HG03521 (cell line): Measurements from ENCODE around the gene EGLN1.

Source experiments
- ATAC-seq: cut with Tn5 transposase; IDR thresholded peaks from one replicate; pipeline ENCODE4 v1.9.1; 2021; ENCODE audit warnings: mild to moderate bottlenecking, moderate library complexity; ENCODE audit not compliant: unreplicated experiment

EGLN1 gene

DNA sequence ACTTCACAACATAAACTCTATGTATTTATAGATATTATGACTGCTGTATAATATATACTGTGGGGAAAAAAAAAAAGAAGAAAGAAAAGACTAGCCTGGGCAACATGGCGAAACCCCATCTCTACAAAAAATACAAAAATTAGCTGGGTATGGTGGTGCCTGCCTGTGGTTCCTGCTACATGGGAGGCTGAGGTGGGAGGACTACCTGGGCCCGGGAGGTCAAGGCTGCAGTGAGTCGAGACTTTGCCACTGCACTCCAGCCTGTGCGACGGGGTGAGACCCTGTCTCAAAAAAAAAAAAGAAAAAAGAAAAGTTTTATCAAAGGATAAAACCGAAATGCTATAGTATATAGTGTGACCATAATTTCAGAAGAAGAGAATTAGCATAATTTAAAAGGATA is 87.1 kb downstream of the EGLN1 start:
- ATAC-seq: no peak

- no peak for ATAC-seq
Measured at GRCh38 chr1:231334079-231334666, 87.9 kb downstream of the EGLN1 start.

GRCh38 chr1:231332761-231333160 is 89.3 kb downstream of the EGLN1 start:
- no peak for ATAC-seq

DNA sequence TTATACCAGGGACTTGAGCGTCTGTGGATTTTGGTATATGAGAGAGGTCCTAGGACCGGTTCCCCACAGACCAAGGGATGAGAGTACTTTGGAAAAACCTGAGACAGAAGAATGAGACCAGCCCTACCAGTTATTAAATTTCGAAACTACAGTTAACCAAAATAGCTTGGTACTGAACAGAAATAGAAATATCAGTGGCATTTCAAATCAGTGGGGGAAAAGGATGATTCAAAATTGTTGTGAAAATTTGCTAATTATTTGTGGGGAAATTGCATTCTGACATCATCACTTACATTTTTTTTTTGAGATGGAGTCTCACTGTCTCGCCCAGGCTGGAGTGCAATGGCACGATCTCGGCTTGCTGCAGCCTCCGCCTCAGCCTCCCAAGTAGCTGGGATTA is 92.6 kb downstream of the EGLN1 start:
- no peak for ATAC-seq

DNA sequence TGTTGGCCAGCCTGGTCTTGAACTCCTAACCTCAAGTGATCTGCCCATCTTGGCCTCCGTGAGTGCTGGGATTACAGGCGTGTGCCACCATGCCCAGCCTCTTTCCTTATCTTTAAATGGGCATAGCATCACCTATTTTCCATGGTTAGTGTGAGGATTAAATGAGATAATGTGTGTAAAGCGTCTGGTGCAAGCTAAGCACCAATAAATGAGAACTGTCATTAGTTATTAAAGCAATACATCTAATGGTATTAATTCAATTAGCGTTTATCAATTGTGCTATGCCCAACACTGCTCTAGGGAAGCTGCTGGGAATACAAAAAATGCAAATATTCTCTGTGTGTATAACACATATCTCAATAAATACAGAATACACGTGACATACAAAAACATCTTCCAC is 94.5 kb downstream of the EGLN1 start:
- no peak for ATAC-seq

DNA sequence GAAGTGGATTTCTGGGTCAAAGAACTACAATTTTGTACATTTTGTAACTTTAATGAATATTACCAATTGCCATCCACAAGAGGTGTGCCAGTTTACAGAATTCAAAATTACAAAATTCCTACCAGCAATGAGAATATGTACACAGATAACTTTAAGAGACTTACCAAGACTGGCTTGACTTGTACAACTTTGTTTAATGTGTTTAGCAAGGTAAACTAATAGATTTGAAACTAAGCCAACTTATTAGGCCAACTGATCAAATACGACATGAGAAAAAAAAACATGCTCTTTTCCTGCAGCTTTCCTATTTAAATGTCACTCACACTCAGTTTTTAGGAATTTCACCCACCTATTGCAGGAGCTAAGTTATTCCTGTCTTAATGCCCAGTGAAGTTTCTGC is 95.8 kb downstream of the EGLN1 start:
- no peak for ATAC-seq

- no peak for ATAC-seq
Measured at GRCh38 chr1:231324660-231325059, 97.4 kb downstream of the EGLN1 start.

DNA sequence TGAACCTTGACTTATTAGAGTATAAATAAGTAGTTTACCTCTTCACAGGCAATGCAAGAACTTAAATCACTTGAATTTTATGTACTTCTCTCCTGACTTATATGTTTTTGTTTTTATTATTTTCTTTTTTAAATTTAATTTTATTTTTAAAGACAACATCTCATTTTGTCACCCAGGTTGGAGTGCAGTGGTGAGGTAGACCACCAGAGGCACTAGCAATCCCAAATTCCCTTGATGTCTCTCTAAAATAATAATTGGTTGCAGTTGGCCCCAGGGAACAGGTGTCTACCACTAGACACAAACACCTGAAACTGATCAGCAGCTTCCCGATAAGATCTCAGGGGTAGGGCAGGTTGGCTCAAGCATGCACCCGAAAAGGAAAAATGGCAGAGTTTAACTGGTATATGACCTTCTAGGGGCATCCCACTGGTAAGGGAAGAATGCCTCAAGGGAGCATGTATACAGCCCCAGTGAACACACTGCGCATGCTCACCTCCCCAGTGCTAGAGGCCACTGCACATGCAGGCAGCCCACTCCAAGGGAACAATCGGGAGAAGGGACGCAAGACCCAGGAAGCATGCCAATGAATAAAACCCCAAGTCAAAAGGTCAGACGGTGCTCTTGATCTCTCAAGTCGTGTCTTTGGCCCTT is 99.1 kb downstream of the EGLN1 start:
- no peak for ATAC-seq

DNA sequence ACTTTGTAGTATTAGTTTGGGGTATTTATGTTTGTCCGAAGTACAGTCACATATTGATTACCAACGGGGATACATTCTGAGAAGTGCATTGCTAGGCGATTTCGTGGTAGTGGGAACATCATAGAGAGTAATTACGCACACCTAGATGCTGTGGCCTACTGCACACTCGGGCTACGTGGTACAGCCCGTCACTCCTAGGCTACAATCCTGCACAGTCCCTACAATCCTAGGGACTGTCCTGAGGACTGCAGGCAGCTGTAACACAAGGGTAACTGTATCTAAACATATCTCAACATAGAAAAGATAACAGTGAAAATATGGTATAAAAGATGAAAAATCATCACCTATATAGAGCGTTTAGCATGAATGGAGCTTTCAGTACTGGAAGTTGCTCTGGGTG is 103.0 kb downstream of the EGLN1 start:
- ATAC-seq: no peak

- no peak for ATAC-seq
Measured at GRCh38 chr1:231318568-231318967, 103.5 kb downstream of the EGLN1 start.

GRCh38 chr1:231318015-231318355 is 104.1 kb downstream of the EGLN1 start:
- ATAC-seq: no peak

DNA sequence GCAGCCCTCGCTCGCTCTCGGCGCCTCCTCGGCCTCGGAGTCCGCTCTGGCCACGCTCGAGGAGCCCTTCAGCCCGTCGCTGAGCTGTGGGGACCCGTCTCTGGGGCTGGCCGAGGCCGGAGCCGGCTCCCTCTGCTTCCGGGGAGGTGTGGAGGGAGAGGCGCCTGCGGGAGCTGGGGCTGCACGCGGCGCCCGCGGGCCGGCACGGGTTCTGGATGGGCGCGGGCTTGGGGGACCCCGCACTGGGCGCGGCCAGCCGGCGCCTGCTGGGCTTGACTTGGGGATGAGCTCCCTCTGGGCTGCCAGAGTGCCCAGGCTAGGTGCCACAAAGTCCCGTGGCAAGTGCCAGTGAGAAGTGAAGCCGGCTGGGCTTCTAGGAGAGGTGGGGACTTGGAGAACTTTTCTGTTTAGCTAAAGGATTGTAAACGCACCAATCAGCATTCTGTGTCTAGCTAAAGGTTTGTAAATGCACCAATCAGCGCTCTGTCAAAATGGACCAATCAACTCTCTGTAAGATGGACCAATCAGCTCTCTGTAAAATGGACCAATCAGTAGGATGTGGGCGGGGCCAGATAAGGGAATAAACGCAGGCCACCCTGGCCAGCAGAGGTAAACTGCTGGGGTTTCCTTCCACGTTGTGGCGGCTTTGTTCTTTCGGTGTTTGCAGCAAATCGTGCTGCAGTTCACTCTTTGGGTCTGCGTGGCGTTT is 104.6 kb downstream of the EGLN1 start:
- ATAC-seq: no peak

DNA sequence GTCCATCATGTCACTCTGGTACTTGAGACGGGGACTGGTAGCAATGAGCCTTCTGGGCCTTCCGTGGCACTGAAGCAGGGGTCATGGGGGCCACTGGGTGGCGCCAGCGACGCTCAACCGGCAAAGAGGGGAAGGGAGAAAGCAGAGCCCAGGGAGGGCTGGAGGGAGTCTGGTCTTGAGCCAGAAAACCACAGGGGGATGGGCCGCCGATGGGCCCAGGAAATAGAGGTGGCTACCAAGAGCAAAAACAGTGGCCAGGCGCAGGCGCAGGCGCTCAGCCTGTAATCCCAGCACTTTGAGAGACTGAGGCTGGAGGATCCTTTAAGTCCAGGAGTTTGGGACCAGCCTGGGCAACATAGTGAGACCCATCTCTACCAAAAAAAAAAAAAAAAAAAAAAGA is 106.2 kb downstream of the EGLN1 start:
- ATAC-seq: peak; percentile 84
